Skeletal muscle tissue (tissue), 4 donors: ENCODE measurements around the gene CRYBB2. TPM values are rescaled to one million over a fixed set of nuclear protein-coding genes. Genes with fewer than 3 reads are reported as not detected.
"Not testable (repeated sequence)": the region's sequence is repeated elsewhere in the genome, so short reads cannot be mapped to it uniquely, and the experiment has no call there.

ENCODE experiments used
- H3K27ac ChIP-seq: one replicate; pipeline ENCODE4 v1.7.0; 2013; ENCODE audit warnings: mild to moderate bottlenecking, low read depth, low read length, inconsistent platforms
- H3K27me3 ChIP-seq, 3 donors: one replicate each; pipeline ENCODE4 v1.7.0; 2013; ENCODE audit warnings: low read length in 3 of 3; ENCODE audit not compliant: control insufficient read depth in 3 of 3, insufficient read depth in 3 of 3
- H3K36me3 ChIP-seq, 3 donors: one replicate each; pipeline ENCODE4 v1.7.0; 2013; ENCODE audit warnings: low read length in 3 of 3; ENCODE audit not compliant: control insufficient read depth in 3 of 3, insufficient read depth in 3 of 3
- H3K4me1 ChIP-seq, 3 donors: one replicate each; pipeline ENCODE4 v1.7.0; 2013; ENCODE audit warnings: low read length in 3 of 3, mild to moderate bottlenecking in 3 of 3; ENCODE audit not compliant: control insufficient read depth in 3 of 3, insufficient read depth in 3 of 3
- H3K4me3 ChIP-seq, 3 donors: one replicate each; pipeline ENCODE4 v1.7.0; 2013; ENCODE audit warnings: low read length in 3 of 3
- H3K9ac ChIP-seq, 3 donors: one replicate each; pipeline ENCODE4 v1.7.0; 2013; ENCODE audit warnings: low read length in 3 of 3, mild to moderate bottlenecking in 3 of 3, moderate library complexity in 2 of 3, low read depth in 1 of 3
- H3K9me3 ChIP-seq, 3 donors: one replicate each; pipeline ENCODE4 v1.7.0; 2013; ENCODE audit warnings: low read length in 3 of 3; ENCODE audit not compliant: control insufficient read depth in 3 of 3
- total RNA-seq: library from RNA; depleted of rRNA; stranded (reverse); fragments of >200 nt; gene quantifications from one replicate; pipeline ENCODE4 v1.2.3, GENCODE V29; 2014
- donor health status: Osteomylitis.

The CRYBB2 gene
- not detected for total RNA-seq

DNA sequence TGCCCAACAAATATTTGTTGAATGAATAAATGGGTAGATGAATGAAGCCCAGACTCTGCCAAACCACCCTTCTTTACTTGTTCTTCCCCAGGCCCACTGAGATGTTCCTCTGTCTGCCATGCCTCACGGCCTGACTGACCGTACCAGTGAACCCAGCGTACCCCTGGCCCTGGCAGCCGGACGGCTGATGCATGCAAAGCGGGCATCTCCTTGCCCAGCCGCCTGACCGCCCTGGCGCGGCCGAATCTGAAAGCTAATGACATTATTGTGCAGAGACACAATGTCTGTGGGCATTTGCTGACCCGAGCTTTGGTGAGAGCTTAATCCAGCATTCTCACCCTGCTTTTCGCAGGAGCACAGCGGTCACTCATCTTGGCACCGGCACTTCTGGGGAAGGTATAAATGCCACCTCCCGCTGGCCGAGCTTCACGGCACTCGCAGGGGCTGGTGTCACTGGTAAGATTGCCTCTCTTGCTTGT, at the start of gene CRYBB2:
CRYBB2 (plus strand) TSS at position 429 of the 479 bp plus-strand sequence. CDS start 1,791 bp downstream, outside the sequence.
- Histone ChIP-seq H3K27me3 (peaks cover 0 to 9% (median 4%) of the 10 kb centered on the region in 3 donors), H3K9me3 (no peaks in the 10 kb centered on the region), H3K36me3 (no peaks in the 10 kb centered on the region), H3K27ac (no peak within 1 kb of the TSS), H3K4me1 (no peaks in the 10 kb centered on the region), H3K4me3 (no peak within 1 kb of the TSS), H3K9ac (no peak within 1 kb of the TSS)

- H3K4me1 ChIP-seq = peaks cover 2 to 20% (median 19%) of the 10 kb centered on the region in 3 donors
- no peaks in the 10 kb centered on the region for H3K9me3 ChIP-seq
- no peaks in the 10 kb centered on the region for H3K27me3 ChIP-seq
- no peak overlapping the region for H3K27ac ChIP-seq
- H3K9ac ChIP-seq = no peak overlapping the region
- H3K4me3 ChIP-seq = no peak overlapping the region
- H3K36me3 ChIP-seq = peaks cover 9 to 26% (median 19%) of the 10 kb centered on the region in 3 donors
Measured at GRCh38 chr22:25170426-25170980, 48.9 kb upstream of the CRYBB2 start.

GRCh38 chr22:25172153-25172552, 47.3 kb upstream of the CRYBB2 start:
- peaks cover 19 to 40% (median 29%) of the 10 kb centered on the region in 3 donors for H3K36me3 ChIP-seq
- peaks cover 0 to 6% (median 5%) of the 10 kb centered on the region in 3 donors for H3K4me1 ChIP-seq
- H3K9me3 ChIP-seq = no peaks in the 10 kb centered on the region
- no peaks in the 10 kb centered on the region for H3K27me3 ChIP-seq
- no peak overlapping the region for H3K9ac ChIP-seq
- H3K27ac ChIP-seq = no peak overlapping the region
- no peak overlapping the region for H3K4me3 ChIP-seq

- H3K27me3 ChIP-seq = no peaks in the 10 kb centered on the region
- H3K4me1 ChIP-seq = peaks cover 0 to 6% (median 4%) of the 10 kb centered on the region in 3 donors
- H3K36me3 ChIP-seq = peaks cover 26 to 45% (median 29%) of the 10 kb centered on the region in 3 donors
Measured at GRCh38 chr22:25174156-25174887, 45.1 kb upstream of the CRYBB2 start.

GRCh38 chr22:25174888-25175411, 44.5 kb upstream of the CRYBB2 start:
- Histone ChIP-seq H3K36me3 (peaks cover 28 to 45% (median 32%) of the 10 kb centered on the region in 3 donors), H3K27ac (no peak overlapping the region), H3K4me1 (peaks cover 0 to 3% (median 0%) of the 10 kb centered on the region in 3 donors), H3K4me3 (no peak overlapping the region), H3K9me3 (no peaks in the 10 kb centered on the region), H3K27me3 (no peaks in the 10 kb centered on the region), H3K9ac (no peak overlapping the region)

More at GRCh38 chr22:25174156-25174887, 45.1 kb upstream of the CRYBB2 start:
- Histone ChIP-seq H3K4me3 (no peak overlapping the region), H3K27ac (no peak overlapping the region), H3K9ac (no peak overlapping the region), H3K9me3 (no peaks in the 10 kb centered on the region)

DNA sequence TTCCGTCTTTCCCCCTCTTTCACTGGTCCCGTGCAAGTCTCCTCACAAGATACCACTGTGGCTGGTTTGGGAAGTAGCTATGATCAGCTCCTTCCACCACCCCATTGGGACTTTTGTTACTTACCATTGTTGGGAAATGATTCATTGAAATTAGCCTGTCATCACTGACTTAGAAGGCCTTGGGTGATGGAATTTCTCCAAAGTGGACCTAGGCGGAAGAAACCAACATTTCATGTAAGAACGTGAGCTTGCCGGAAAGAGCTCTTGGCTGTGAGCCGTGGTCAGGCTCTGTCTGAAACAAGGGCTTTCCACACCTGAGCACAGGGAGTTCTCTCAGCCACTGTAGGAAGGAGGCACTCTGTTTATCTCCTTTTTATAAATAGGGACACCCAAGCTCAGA, 43.3 kb upstream of the CRYBB2 start:
- H3K4me3 ChIP-seq = no peak overlapping the region
- H3K27me3 ChIP-seq = no peaks in the 10 kb centered on the region
- peaks cover 0 to 3% (median 0%) of the 10 kb centered on the region in 3 donors for H3K4me1 ChIP-seq
- no peak overlapping the region for H3K27ac ChIP-seq
- peaks cover 30 to 41% (median 38%) of the 10 kb centered on the region in 3 donors for H3K36me3 ChIP-seq
- no peaks in the 10 kb centered on the region for H3K9me3 ChIP-seq
- H3K9ac ChIP-seq = no peak overlapping the region

GRCh38 chr22:25176799-25177198, 42.6 kb upstream of the CRYBB2 start:
- Histone ChIP-seq H3K9ac (no peak overlapping the region), H3K4me1 (peaks cover 0 to 3% (median 0%) of the 10 kb centered on the region in 3 donors), H3K27me3 (no peaks in the 10 kb centered on the region), H3K4me3 (no peak overlapping the region), H3K9me3 (no peaks in the 10 kb centered on the region), H3K36me3 (peaks cover 35 to 46% (median 40%) of the 10 kb centered on the region in 3 donors), H3K27ac (no peak overlapping the region)

DNA sequence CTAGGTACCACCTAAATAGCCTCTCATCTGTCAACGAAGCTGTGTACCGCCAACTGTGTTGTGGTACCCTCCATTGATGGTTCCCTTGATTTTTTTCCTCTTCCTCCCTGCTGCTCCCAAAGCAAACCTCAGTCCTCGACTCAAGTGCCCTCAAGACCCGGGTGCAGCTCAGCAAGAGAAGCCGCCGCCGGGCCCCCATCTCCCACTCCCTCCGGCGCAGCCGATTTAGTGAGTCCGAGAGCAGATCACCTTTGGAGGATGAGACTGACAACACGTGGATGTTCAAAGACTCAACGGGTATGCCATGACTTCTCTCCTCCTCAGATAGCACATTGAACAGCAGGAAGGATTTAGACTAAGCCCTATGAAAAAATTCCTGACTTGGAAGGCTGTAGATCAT, 42.2 kb upstream of the CRYBB2 start:
- no peaks in the 10 kb centered on the region for H3K4me1 ChIP-seq
- no peaks in the 10 kb centered on the region for H3K27me3 ChIP-seq
- H3K36me3 ChIP-seq = peaks cover 37 to 46% (median 40%) of the 10 kb centered on the region in 3 donors
- no peak overlapping the region for H3K4me3 ChIP-seq
- H3K27ac ChIP-seq = no peak overlapping the region
- H3K9me3 ChIP-seq = no peaks in the 10 kb centered on the region
- H3K9ac ChIP-seq = no peak overlapping the region

DNA sequence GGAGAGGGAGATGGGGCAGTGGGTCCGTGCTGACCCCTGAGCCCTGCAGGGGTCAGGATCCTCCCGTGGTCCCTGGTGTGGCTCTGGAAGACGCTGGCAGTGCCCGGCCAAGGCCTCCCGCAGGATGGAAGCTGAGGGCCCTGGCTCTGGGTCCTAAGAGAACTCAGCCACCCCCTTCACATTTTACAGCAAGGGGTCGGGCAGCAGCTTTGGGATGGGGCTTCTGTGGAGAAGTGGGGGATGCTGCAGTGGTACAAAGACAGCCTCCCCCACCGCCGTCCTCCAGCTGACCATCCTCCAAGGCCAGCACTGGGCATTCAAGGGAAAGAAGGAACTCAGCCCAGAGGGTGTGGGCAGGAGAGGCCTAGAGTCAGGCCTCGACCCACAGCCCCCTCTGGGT, 41.5 kb upstream of the CRYBB2 start:
- no peaks in the 10 kb centered on the region for H3K27me3 ChIP-seq
- H3K9ac ChIP-seq = no peak overlapping the region
- no peak overlapping the region for H3K27ac ChIP-seq
- no peak overlapping the region for H3K4me3 ChIP-seq
- peaks cover 41 to 52% (median 45%) of the 10 kb centered on the region in 3 donors for H3K36me3 ChIP-seq
- H3K4me1 ChIP-seq = no peaks in the 10 kb centered on the region
- H3K9me3 ChIP-seq = no peaks in the 10 kb centered on the region

DNA sequence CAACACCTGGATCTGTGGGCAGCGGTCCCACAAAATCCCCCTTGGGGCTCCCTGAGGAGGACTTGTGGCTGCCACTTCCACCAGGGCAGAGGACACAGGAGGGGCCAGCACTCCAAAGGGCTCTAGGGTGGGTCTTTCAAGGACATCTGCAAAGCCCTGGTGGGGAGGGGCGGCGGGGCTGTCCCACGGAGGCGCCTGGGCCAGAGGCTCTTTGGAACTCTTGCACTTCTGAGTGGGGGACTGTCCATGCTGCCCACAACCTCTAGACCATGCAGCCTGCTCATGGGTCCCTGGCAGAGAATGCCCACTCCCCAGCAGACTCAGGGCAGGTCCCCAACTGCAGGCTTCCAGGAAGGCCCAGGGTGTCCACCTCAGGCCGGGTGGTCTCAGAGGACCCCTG, 41.1 kb upstream of the CRYBB2 start:
- not testable (repeated sequence) for H3K9ac ChIP-seq, H3K9me3 ChIP-seq, H3K4me3 ChIP-seq, H3K27me3 ChIP-seq, H3K27ac ChIP-seq, H3K4me1 ChIP-seq
- peaks cover 43 to 54% (median 47%) of the 10 kb centered on the region in 3 donors for H3K36me3 ChIP-seq
